ENCODE measurements around the gene GABRB2.
"Not testable (repeated sequence)": the region's sequence is repeated elsewhere in the genome, so short reads cannot be mapped to it uniquely, and the experiment has no call there.

The GABRB2 gene

GRCh38 chr5:161277011-161277410 is 269.5 kb downstream of the GABRB2 start:
- Mint-ChIP-seq H3K27ac (no peak overlapping the region), H3K9me3 (ENCODE audit: low read depth) (no peaks in the 10 kb centered on the region), H3K27me3 (no peaks in the 10 kb centered on the region), H3K36me3 (no peaks in the 10 kb centered on the region), H3K4me1 (ENCODE audit: low read depth) (no peaks in the 10 kb centered on the region), H3K4me3 (no peak overlapping the region)

- peaks cover 4% of the 10 kb centered on the region for H3K9me3 Mint-ChIP-seq (ENCODE audit: low read depth)
- no peak overlapping the region for H3K4me3 Mint-ChIP-seq
- no peaks in the 10 kb centered on the region for H3K27me3 Mint-ChIP-seq
- H3K36me3 Mint-ChIP-seq, result no peaks in the 10 kb centered on the region
- H3K27ac Mint-ChIP-seq, result no peak overlapping the region
- no peaks in the 10 kb centered on the region for H3K4me1 Mint-ChIP-seq (ENCODE audit: low read depth)
Measured at GRCh38 chr5:161274951-161275350, 271.6 kb downstream of the GABRB2 start.

- H3K9me3 Mint-ChIP-seq (ENCODE audit: low read depth), result peaks cover 4% of the 10 kb centered on the region
- no peaks in the 10 kb centered on the region for H3K4me1 Mint-ChIP-seq (ENCODE audit: low read depth)
- H3K36me3 Mint-ChIP-seq, result no peaks in the 10 kb centered on the region
- H3K4me3 Mint-ChIP-seq, result no peak overlapping the region
- H3K27me3 Mint-ChIP-seq, result no peaks in the 10 kb centered on the region
- no peak overlapping the region for H3K27ac Mint-ChIP-seq
Measured at GRCh38 chr5:161273410-161273809, 273.1 kb downstream of the GABRB2 start.

GRCh38 chr5:161271816-161272215 is 274.7 kb downstream of the GABRB2 start:
- no peaks in the 10 kb centered on the region for H3K4me1 Mint-ChIP-seq (ENCODE audit: low read depth)
- H3K27ac Mint-ChIP-seq, result no peak overlapping the region
- H3K4me3 Mint-ChIP-seq, result no peak overlapping the region
- no peaks in the 10 kb centered on the region for H3K27me3 Mint-ChIP-seq
- peaks cover 4% of the 10 kb centered on the region for H3K9me3 Mint-ChIP-seq (ENCODE audit: low read depth)
- H3K36me3 Mint-ChIP-seq, result no peaks in the 10 kb centered on the region

- no peak overlapping the region for H3K4me3 Mint-ChIP-seq
- H3K27ac Mint-ChIP-seq, result no peak overlapping the region
- H3K27me3 Mint-ChIP-seq, result no peaks in the 10 kb centered on the region
- H3K9me3 Mint-ChIP-seq (ENCODE audit: low read depth), result peaks cover 4% of the 10 kb centered on the region
- H3K4me1 Mint-ChIP-seq (ENCODE audit: low read depth), result no peaks in the 10 kb centered on the region
- no peaks in the 10 kb centered on the region for H3K36me3 Mint-ChIP-seq
Measured at GRCh38 chr5:161269125-161269524, 277.4 kb downstream of the GABRB2 start.

GRCh38 chr5:161266954-161267353 is 279.6 kb downstream of the GABRB2 start:
- no peak overlapping the region for H3K27ac Mint-ChIP-seq
- H3K4me3 Mint-ChIP-seq, result no peak overlapping the region
- H3K4me1 Mint-ChIP-seq (ENCODE audit: low read depth), result no peaks in the 10 kb centered on the region
- no peaks in the 10 kb centered on the region for H3K27me3 Mint-ChIP-seq
- peaks cover 4% of the 10 kb centered on the region for H3K9me3 Mint-ChIP-seq (ENCODE audit: low read depth)
- H3K36me3 Mint-ChIP-seq, result no peaks in the 10 kb centered on the region

GRCh38 chr5:161265006-161265405 is 281.5 kb downstream of the GABRB2 start:
- no peaks in the 10 kb centered on the region for H3K36me3 Mint-ChIP-seq
- H3K27me3 Mint-ChIP-seq, result no peaks in the 10 kb centered on the region
- H3K4me3 Mint-ChIP-seq, result no peak overlapping the region
- H3K4me1 Mint-ChIP-seq (ENCODE audit: low read depth), result no peaks in the 10 kb centered on the region
- H3K27ac Mint-ChIP-seq, result no peak overlapping the region
- H3K9me3 Mint-ChIP-seq (ENCODE audit: low read depth), result peaks cover 4% of the 10 kb centered on the region

- H3K27ac Mint-ChIP-seq, result no peak overlapping the region
- H3K4me3 Mint-ChIP-seq, result no peak overlapping the region
- H3K4me1 Mint-ChIP-seq (ENCODE audit: low read depth), result no peaks in the 10 kb centered on the region
- H3K9me3 Mint-ChIP-seq (ENCODE audit: low read depth), result peaks cover 4% of the 10 kb centered on the region
- no peaks in the 10 kb centered on the region for H3K27me3 Mint-ChIP-seq
- no peaks in the 10 kb centered on the region for H3K36me3 Mint-ChIP-seq
Measured at GRCh38 chr5:161263191-161263590, 283.3 kb downstream of the GABRB2 start.

- no peaks in the 10 kb centered on the region for H3K36me3 Mint-ChIP-seq
Measured at GRCh38 chr5:161261668-161262323, 284.7 kb downstream of the GABRB2 start.

GRCh38 chr5:161258438-161258837 is 288.1 kb downstream of the GABRB2 start:
- no peaks in the 10 kb centered on the region for H3K36me3 Mint-ChIP-seq

More at GRCh38 chr5:161261668-161262323, 284.7 kb downstream of the GABRB2 start:
- no peak overlapping the region for H3K27ac Mint-ChIP-seq
- peaks cover 4% of the 10 kb centered on the region for H3K9me3 Mint-ChIP-seq (ENCODE audit: low read depth)
- no peaks in the 10 kb centered on the region for H3K27me3 Mint-ChIP-seq
- no peaks in the 10 kb centered on the region for H3K4me1 Mint-ChIP-seq (ENCODE audit: low read depth)
- no peak overlapping the region for H3K4me3 Mint-ChIP-seq

GRCh38 chr5:161256957-161257356 is 289.6 kb downstream of the GABRB2 start:
- H3K9me3 Mint-ChIP-seq (ENCODE audit: low read depth), result peaks cover 4% of the 10 kb centered on the region
- no peak overlapping the region for H3K27ac Mint-ChIP-seq
- no peaks in the 10 kb centered on the region for H3K4me1 Mint-ChIP-seq (ENCODE audit: low read depth)

More at GRCh38 chr5:161258438-161258837, 288.1 kb downstream of the GABRB2 start:
- no peaks in the 10 kb centered on the region for H3K4me1 Mint-ChIP-seq (ENCODE audit: low read depth)
- H3K27ac Mint-ChIP-seq, result no peak overlapping the region
- H3K4me3 Mint-ChIP-seq, result no peak overlapping the region
- H3K27me3 Mint-ChIP-seq, result no peaks in the 10 kb centered on the region
- H3K9me3 Mint-ChIP-seq (ENCODE audit: low read depth), result peaks cover 4% of the 10 kb centered on the region

GRCh38 chr5:161252955-161253354 is 293.6 kb downstream of the GABRB2 start:
- H3K9me3 Mint-ChIP-seq (ENCODE audit: low read depth); H3K36me3 Mint-ChIP-seq; H3K4me3 Mint-ChIP-seq; H3K27me3 Mint-ChIP-seq; H3K27ac Mint-ChIP-seq; H3K4me1 Mint-ChIP-seq (ENCODE audit: low read depth): not testable (repeated sequence)

More at GRCh38 chr5:161256957-161257356, 289.6 kb downstream of the GABRB2 start:
- Mint-ChIP-seq H3K27me3 (no peaks in the 10 kb centered on the region), H3K36me3 (no peaks in the 10 kb centered on the region), H3K4me3 (no peak overlapping the region)

GRCh38 chr5:161246749-161247148 is 299.8 kb downstream of the GABRB2 start:
- H3K4me3 Mint-ChIP-seq, result no peak overlapping the region
- H3K4me1 Mint-ChIP-seq (ENCODE audit: low read depth), result no peaks in the 10 kb centered on the region
- no peaks in the 10 kb centered on the region for H3K9me3 Mint-ChIP-seq (ENCODE audit: low read depth)
- no peaks in the 10 kb centered on the region for H3K27me3 Mint-ChIP-seq
- no peaks in the 10 kb centered on the region for H3K36me3 Mint-ChIP-seq
- H3K27ac Mint-ChIP-seq, result no peak overlapping the region

GRCh38 chr5:161245846-161246245 is 300.7 kb downstream of the GABRB2 start:
- not testable (repeated sequence) for H3K27ac Mint-ChIP-seq; H3K9me3 Mint-ChIP-seq (ENCODE audit: low read depth); H3K4me3 Mint-ChIP-seq; H3K4me1 Mint-ChIP-seq (ENCODE audit: low read depth); H3K27me3 Mint-ChIP-seq; H3K36me3 Mint-ChIP-seq
